Daoy (cell line): Measurements from ENCODE around the gene TRPV6. TPM values are rescaled to one million over a fixed set of nuclear protein-coding genes. Genes with fewer than 3 reads are reported as not detected.

Experiments used
- DNase-seq: peaks from one replicate; pipeline ENCODE4 v3.0.0-alpha.2; 2015; ENCODE audit warnings: low read depth
- total RNA-seq: library from RNA; depleted of rRNA; stranded (reverse); fragments of >200 nt; shearing (Covaris generic); gene quantifications from 2 replicates; pipeline ENCODE4 v1.2.3, GENCODE V29; 2014

The TRPV6 gene
- total RNA-seq, 1 experiment from 2014 or later = not detected

- no peak for DNase-seq
Measured at GRCh38 chr7:142868986-142869415, 16.5 kb downstream of the TRPV6 start.

DNA sequence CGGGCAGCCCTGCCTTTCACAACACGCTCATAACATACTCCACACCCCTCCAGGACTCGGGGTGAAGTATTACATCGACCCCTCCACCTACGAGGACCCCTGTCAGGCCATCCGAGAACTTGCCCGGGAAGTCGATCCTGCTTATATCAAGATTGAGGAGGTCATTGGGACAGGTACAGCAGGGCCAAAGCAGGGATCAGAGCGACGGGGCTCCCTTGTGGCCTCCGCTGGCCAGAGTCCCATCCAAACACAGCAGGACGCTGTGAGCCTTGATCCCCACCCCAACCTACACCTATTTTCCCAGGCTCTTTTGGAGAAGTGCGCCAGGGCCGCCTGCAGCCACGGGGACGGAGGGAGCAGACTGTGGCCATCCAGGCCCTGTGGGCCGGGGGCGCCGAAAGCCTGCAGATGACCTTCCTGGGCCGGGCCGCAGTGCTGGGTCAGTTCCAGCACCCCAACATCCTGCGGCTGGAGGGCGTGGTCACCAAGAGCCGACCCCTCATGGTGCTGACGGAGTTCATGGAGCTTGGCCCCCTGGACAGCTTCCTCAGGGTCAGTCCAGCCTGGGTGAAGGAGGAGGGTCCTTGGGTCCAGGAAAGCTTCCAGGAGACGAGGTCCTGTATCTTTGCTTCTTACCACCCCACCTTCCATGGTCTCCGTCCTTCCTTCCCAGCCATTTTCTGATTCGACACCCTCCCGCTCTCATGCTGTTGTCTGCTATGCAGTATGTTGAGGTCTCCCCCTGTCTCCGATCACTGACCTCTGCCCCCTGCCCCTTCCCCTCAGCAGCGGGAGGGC, 17.2 kb downstream of the TRPV6 start:
- peak; percentile 5 for DNase-seq

DNA sequence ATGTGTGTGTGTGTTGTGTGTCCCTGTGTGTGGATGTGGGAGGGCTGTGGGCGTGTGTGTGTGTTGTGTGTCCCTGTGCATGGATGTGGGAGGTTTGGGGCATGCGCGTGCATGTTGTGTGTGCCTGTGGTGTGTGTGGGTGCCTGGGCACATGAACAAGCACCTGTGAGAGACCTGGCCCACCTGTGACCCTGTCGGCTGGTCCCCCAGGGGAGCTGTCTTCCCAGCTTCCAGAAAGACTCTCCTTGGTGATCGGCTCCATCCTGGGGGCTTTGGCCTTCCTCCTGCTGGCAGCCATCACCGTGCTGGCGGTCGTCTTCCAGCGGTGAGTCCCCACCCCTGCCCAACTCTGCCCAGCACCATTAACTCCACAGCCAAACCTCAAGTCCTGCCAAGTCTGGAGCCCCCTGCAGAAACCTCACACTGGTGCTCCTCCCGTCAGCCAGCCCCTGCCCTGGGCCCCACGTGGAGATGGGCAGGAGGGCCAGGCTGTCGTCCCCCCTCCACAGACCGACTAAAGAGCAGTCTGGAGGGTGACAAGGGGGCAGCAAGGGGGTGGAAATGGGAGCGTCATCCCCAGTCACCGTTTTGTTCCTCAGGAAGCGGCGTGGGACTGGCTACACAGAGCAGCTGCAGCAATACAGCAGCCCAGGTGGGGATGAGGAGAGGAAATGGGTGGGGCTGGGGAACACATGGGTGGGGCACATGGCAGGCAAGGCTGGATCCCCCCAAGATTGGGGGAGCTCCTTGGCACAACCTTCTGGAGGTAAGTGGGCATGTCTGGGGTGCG, 18.0 kb downstream of the TRPV6 start:
- DNase-seq = peak; percentile 6

- no peak for DNase-seq
Measured at GRCh38 chr7:142867097-142867378, 18.5 kb downstream of the TRPV6 start.

- DNase-seq = peak; percentile 70
Measured at GRCh38 chr7:142866361-142867096, 19.0 kb downstream of the TRPV6 start.

DNA sequence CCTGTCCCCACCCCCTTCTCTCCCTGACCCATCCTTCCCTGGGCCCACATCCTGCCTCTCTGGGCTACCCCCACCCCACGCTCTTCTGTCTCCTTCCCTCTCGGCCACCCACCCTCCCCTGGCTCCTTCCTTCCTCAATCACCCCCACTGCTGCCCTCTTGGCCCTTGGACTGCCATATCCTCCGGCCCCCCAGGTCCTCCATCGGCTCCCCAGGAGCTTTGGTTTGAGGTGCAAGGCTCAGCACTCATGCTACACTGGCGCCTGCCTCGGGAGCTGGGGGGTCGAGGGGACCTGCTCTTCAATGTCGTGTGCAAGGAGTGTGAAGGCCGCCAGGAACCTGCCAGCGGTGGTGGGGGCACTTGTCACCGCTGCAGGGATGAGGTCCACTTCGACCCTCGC, 19.8 kb downstream of the TRPV6 start:
- DNase-seq = peak; percentile 4

DNA sequence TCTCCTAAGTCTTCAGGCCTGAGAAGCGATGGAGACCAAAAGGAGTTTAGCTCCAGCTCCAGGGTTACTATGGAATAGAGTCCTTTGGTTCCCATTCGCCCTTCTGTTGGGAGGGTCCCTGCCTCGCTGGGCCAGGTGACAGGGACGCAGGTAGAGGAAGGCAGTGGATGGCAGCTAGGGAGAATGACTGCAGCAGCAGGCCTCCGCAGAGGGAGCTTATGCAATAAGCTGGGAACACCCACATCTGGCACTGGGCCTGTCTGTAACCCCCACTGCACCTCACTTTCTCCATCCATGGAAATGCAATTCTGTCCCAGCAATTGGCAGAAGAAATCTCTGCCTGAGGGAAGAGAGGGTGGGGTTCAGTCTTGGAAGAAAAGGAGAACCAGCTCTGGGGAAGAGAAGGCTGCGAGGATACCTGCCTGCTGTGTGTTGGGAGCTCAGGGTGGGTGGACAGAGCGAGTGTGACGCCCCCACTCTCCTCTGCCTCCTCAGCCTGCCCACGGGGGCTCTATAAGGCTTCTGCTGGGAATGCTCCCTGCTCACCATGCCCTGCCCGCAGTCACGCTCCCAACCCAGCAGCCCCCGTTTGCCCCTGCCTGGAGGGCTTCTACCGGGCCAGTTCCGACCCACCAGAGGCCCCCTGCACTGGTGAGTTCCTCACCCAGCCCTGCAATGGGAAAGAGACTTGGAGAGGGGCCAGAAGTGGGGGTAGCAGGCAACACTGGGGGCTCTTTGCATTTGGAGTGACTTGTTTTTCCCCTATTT, 20.4 kb downstream of the TRPV6 start:
- peak; percentile 3 for DNase-seq

DNA sequence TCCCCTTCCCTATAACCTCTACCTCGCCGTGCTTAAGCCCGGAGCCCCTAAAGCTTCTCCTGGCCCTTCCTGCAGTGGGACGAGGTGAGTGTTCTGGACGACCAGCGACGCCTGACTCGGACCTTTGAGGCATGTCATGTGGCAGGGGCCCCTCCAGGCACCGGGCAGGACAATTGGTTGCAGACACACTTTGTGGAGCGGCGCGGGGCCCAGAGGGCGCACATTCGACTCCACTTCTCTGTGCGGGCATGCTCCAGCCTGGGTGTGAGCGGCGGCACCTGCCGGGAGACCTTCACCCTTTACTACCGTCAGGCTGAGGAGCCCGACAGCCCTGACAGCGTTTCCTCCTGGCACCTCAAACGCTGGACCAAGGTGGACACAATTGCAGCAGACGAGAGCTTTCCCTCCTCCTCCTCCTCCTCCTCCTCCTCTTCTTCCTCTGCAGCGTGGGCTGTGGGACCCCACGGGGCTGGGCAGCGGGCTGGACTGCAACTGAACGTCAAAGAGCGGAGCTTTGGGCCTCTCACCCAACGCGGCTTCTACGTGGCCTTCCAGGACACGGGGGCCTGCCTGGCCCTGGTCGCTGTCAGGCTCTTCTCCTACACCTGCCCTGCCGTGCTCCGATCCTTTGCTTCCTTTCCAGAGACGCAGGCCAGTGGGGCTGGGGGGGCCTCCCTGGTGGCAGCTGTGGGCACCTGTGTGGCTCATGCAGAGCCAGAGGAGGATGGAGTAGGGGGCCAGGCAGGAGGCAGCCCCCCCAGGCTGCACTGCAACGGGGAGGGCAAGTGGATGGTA, 21.5 kb downstream of the TRPV6 start:
- peak; percentile 3 for DNase-seq

- DNase-seq = peak; percentile 2
Measured at GRCh38 chr7:142862786-142863400, 22.7 kb downstream of the TRPV6 start.

DNA sequence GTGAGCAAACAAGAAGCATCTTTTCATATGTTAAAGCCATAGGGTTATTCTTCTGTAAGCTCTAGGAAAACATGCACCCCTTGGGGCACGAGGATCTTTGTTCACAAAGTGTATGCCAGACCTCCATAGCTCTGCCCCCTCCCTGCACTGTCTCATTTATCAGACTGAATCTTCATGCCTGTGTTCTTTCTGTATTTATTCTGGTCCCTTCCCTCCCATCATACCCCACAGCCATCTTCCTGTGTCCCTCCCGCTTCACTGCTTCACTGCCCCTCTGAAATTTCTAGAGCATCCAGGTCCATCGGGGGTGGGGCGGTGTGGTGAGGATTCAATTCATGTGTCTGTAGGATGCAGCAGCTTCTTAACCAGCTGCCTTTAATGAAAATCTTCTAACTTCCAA, 23.2 kb downstream of the TRPV6 start:
- DNase-seq = no peak

DNA sequence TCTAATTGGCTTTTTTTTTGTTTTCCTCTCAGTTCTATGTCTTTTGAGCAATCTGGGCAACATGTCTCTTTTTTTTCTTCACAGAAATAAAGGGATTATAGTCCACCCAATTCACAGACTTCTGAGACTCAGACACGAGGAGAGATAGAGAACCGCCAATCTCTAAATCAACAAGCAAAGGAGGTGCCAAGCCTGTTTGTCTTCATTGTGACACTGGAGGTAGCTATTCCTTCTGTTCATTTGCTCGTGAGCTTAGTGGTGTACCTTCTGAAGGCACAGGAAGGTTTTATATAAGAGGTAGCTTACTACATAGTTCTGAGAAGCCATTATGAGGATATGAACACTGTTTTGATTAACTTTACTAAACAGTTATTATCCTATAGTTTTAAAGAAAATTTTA, 24.6 kb downstream of the TRPV6 start:
- no peak for DNase-seq

DNA sequence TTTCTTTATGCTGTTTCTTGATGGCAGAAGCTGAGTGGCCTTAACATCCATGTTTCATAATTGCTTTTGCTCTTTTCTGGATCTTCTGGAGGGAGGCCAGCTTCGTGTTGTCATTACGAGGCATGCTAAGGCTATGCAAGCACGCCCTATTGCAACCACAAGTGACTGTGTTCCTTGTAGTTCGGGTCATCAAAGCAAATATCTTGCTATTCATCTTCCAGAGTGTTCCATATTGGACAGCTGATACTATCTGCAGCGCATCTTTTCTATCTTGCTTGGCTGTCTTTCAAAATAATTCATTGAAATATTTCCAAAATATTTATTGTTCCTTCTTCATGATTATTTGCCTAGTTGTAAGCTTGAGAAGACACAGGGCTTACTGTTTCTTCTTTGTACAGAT, 25.7 kb downstream of the TRPV6 start:
- peak; percentile 82 for DNase-seq

DNA sequence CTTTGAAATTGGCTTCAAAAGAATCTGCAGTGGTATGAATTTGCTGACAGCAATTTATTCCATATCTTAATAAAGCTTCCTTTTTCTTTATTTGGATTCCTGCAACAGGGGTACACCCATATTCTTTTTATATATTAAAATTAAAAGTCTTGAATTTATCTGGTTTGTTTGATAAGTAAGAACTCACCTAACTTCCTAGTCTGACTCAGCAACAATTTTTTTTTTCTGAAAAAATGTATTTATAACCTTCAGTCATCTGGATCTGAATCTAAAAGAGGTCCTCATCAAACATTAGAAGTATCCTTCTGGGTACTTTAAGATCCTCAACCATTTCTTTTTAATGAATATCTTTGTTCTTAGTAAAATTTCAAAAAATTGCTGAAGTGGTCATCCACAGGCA, 26.1 kb downstream of the TRPV6 start:
- DNase-seq = no peak

DNA sequence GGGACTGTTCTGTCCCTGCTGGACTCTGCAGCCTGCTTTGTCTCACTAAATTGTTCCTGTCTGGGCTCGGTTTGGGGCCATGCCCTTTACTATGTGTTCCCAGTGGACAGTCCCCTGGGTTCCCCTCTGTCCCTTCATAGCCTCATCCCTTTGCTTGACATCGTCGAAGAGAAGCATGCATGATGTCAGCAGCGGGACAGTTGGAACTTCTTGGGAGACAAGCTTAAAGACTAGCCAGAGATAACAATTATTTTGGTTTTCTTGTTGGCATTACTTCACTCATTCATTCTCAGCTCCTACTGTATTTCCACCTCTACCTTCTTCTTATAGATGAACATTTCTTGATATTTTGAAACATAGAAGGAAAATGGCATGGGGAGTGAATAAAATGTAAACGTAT, 27.9 kb downstream of the TRPV6 start:
- DNase-seq = no peak

DNA sequence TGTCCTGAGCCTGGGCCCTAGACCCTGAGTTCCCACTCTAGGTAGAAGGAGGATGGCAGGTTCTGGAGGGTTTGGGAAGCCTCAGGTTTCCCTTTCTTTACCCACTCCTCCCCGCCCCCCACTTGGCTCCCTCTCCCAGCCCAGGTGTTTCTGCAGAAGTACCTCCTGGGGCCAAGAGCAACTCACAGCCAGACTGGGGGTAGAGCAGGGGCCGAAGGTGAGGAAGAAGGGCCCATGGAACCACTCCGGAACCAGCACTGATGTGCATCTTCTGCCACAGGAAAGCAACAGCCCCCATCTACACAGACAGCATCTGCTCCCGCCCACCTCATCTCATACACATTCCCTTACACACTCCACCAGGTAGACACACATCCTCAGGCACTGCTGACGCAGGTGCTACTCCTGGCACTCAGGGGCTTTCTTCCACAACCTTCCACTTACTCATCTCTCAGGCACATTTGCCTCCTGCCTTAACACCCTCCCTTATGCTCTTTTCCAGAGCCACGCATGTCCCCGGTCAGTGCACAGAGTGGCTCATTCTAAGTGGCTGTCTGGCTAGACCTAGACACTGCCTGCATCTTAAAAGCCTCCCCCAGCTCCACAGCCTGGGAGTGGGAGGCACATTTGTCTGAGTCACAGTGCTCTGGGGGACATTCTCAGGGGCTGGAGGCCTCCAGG, 28.8 kb downstream of the TRPV6 start:
- DNase-seq = no peak

DNA sequence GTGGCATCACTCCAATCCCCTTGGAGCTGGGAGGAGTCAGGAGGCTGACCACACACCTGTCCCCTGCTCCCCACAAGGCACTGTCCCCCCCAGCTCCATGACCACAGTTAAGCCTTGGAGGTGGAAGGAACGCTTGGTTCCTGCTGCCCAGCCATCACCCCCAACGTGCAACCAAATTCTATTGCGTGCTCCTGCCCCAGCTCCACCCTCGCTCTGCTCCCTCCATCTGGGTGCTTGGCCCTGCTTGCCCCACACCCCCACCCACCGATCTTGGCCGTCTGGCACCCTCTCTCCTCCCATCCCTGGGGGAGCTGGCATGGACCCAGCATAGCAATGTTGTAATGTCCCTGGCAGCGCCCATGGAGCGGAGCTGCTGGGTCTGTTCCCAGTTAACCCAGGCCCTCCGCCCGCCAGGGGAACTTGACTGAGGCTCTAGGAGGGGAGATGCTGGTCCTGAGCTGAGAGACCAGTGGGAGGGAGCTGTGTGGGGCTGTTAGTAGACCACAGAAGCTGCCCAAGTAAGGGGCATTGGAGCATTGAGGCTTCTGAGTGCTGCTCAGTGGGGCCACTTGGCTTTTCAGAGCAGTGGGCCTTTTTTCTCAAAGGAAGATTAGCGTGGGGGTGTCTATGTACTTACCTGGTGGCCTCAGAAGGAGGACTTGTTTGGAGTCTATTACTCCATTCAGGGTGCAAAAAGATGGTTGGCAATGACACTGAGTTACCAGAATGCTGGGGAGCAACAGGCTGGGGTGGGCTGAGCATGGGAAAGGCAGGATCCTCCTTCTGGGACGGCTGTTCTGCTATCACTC, 29.6 kb downstream of the TRPV6 start:
- DNase-seq = peak; percentile 64

- no peak for DNase-seq
Measured at GRCh38 chr7:142855114-142855743, 30.3 kb downstream of the TRPV6 start.

GRCh38 chr7:142854372-142855113, 31.0 kb downstream of the TRPV6 start, which contains the start of gene EPHB6:
Gene EPHB6 (plus strand): TSS chr7:142855076. CDS start chr7:142863228, 8,152 bp downstream.
- peak; percentile 90 for DNase-seq
